SU-DHL-6 (cell line): ENCODE measurements around the gene ABCC4.

Source experiments
- H2AFZ ChIP-seq: fragments of 200-600 bp; sonication (generic); 2 replicates; pipeline ENCODE4 v1.6.1; 2014; ENCODE audit warnings: low read depth, mild to moderate bottlenecking, moderate library complexity, mixed read lengths, antibody characterized with exemption, low read length; ENCODE audit not compliant: severe bottlenecking
- H3F3A ChIP-seq: fragments of 200-600 bp; shearing (Covaris generic); 2 replicates; pipeline ENCODE4 v1.6.0; 2016; ENCODE audit warnings: antibody characterized with exemption, mild to moderate bottlenecking; ENCODE audit not compliant: insufficient read depth
- H3K27ac ChIP-seq: fragments of 200-600 bp; sonication (generic); 2 replicates; pipeline ENCODE4 v1.5.1; 2016; ENCODE audit warnings: low read depth, mild to moderate bottlenecking, low read length, moderate library complexity, mixed read lengths
- H3K27me3 ChIP-seq: fragments of 200-600 bp; sonication (generic), shearing (Covaris generic); 2 replicates; pipeline ENCODE4 v1.6.0; 2014; ENCODE audit warnings: mild to moderate bottlenecking, low read length
- H3K36me3 ChIP-seq: fragments of 200-600 bp; sonication (generic); 2 replicates; pipeline ENCODE4 v1.6.1; 2014; ENCODE audit warnings: mild to moderate bottlenecking, low read length, mixed read lengths
- H3K4me2 ChIP-seq: fragments of 300-600, 200-600 bp; shearing (Covaris generic), sonication (generic); 2 replicates; pipeline ENCODE4 v1.6.0; 2014; ENCODE audit warnings: low read length, low read depth, mild to moderate bottlenecking; ENCODE audit not compliant: poor library complexity, severe bottlenecking
- H3K4me3 ChIP-seq: fragments of 200-600 bp; sonication (generic); 2 replicates; pipeline ENCODE4 v1.5.1; 2014; ENCODE audit warnings: antibody characterized with exemption, low read length, mild to moderate bottlenecking, mixed read lengths; ENCODE audit not compliant: insufficient read depth, poor library complexity, severe bottlenecking
- H3K79me2 ChIP-seq: fragments of 200-600 bp; sonication (generic); 2 replicates; pipeline ENCODE4 v1.6.1; 2014; ENCODE audit warnings: mild to moderate bottlenecking, low read length, moderate library complexity; ENCODE audit not compliant: insufficient read depth
- H3K9ac ChIP-seq: fragments of 200-600 bp; sonication (generic); 2 replicates; pipeline ENCODE4 v1.7.0; 2014; ENCODE audit warnings: mild to moderate bottlenecking, low read length
- H3K9me2 ChIP-seq: fragments of 200-600 bp; sonication (generic); replicated peaks from 2 replicates; pipeline ENCODE4 v1.6.1; 2014; ENCODE audit warnings: low read length; ENCODE audit not compliant: insufficient read depth
- H3K9me3 ChIP-seq: fragments of 200-600 bp; sonication (generic); 2 replicates; pipeline ENCODE4 v1.6.1; 2014; ENCODE audit warnings: low read length, mixed read lengths; ENCODE audit not compliant: insufficient read depth
- H4K20me1 ChIP-seq: fragments of 200-600 bp; sonication (generic); 2 replicates; pipeline ENCODE4 v1.6.1; 2014; ENCODE audit warnings: low read depth, mild to moderate bottlenecking, antibody characterized with exemption, low read length, moderate library complexity, mixed read lengths
- EZH2phosphoT487 ChIP-seq: fragments of 200-600 bp; sonication (generic), shearing (Covaris generic); conservative IDR thresholded peaks from 2 replicates; pipeline ENCODE4 v1.6.1; 2018; ENCODE audit warnings: mild to moderate bottlenecking, antibody characterized with exemption, low read length, moderate library complexity, mixed read lengths
- TF ChIP-seq, protein P1 (sequence below): fragments of 200-600 bp; sonication (generic); IDR thresholded peaks from one replicate; pipeline ENCODE4 v1.5.1; 2017; ENCODE audit warnings: antibody characterized with exemption, mild to moderate bottlenecking, low read length, moderate library complexity; ENCODE audit not compliant: insufficient read depth, poor library complexity, severe bottlenecking

The ABCC4 gene

GRCh38 chr13:95226932-95227695 lies 74.1 kb downstream of the ABCC4 start:
- no peak overlapping the region for H3K4me2 ChIP-seq
- H3F3A ChIP-seq = no peaks in the 10 kb centered on the region
- TF ChIP-seq, protein P1, sequence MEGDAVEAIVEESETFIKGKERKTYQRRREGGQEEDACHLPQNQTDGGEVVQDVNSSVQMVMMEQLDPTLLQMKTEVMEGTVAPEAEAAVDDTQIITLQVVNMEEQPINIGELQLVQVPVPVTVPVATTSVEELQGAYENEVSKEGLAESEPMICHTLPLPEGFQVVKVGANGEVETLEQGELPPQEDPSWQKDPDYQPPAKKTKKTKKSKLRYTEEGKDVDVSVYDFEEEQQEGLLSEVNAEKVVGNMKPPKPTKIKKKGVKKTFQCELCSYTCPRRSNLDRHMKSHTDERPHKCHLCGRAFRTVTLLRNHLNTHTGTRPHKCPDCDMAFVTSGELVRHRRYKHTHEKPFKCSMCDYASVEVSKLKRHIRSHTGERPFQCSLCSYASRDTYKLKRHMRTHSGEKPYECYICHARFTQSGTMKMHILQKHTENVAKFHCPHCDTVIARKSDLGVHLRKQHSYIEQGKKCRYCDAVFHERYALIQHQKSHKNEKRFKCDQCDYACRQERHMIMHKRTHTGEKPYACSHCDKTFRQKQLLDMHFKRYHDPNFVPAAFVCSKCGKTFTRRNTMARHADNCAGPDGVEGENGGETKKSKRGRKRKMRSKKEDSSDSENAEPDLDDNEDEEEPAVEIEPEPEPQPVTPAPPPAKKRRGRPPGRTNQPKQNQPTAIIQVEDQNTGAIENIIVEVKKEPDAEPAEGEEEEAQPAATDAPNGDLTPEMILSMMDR = no peak
- TF ChIP-seq EZH2phosphoT487 = no peak

DNA sequence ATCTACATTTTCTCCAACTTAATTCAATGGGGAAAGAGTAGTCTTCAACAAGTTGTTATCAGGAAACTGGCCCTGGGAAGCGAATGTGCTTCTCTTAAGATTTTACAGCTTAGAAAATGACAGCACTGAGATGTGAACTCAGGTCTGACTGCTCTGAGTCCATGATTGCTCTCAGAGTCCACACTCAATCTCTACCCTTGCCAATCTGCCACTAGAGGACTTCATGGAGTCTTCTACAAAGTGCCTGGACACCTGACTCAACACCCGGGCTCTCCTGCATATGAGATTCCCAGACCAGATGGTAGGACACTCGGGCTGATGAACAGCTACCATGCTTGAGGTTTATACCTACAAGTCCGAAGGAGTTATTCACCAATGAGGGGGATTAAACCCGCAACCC lies 74.8 kb downstream of the ABCC4 start:
- H3K9me2 ChIP-seq = no peaks in the 10 kb centered on the region
- H3K9me3 ChIP-seq = no peaks in the 10 kb centered on the region
- no peaks in the 10 kb centered on the region for H3K79me2 ChIP-seq
- H4K20me1 ChIP-seq = no peaks in the 10 kb centered on the region
- TF ChIP-seq EZH2phosphoT487 = no peak
- TF ChIP-seq, protein P1 = no peak
- no peak overlapping the region for H3K4me3 ChIP-seq
- H3K9ac ChIP-seq = no peak overlapping the region
- H3K4me2 ChIP-seq = no peak overlapping the region
- no peaks in the 10 kb centered on the region for H3F3A ChIP-seq
- no peaks in the 10 kb centered on the region for H3K36me3 ChIP-seq
- no peak overlapping the region for H2AFZ ChIP-seq
- no peaks in the 10 kb centered on the region for H3K27me3 ChIP-seq
- H3K27ac ChIP-seq = no peak overlapping the region

More at GRCh38 chr13:95226932-95227695, 74.1 kb downstream of the ABCC4 start:
- no peaks in the 10 kb centered on the region for H3K9me3 ChIP-seq
- H3K36me3 ChIP-seq = no peaks in the 10 kb centered on the region
- H3K27me3 ChIP-seq = no peaks in the 10 kb centered on the region
- H3K9ac ChIP-seq = no peak overlapping the region
- no peaks in the 10 kb centered on the region for H4K20me1 ChIP-seq
- no peaks in the 10 kb centered on the region for H3K79me2 ChIP-seq
- H3K9me2 ChIP-seq = no peaks in the 10 kb centered on the region
- no peak overlapping the region for H2AFZ ChIP-seq
- no peak overlapping the region for H3K27ac ChIP-seq
- no peak overlapping the region for H3K4me3 ChIP-seq

GRCh38 chr13:95226050-95226449 lies 75.2 kb downstream of the ABCC4 start:
- no peaks in the 10 kb centered on the region for H3F3A ChIP-seq
- no peak overlapping the region for H3K27ac ChIP-seq
- no peaks in the 10 kb centered on the region for H3K9me3 ChIP-seq
- no peak overlapping the region for H2AFZ ChIP-seq
- no peak overlapping the region for H3K9ac ChIP-seq
- no peak for TF ChIP-seq EZH2phosphoT487
- TF ChIP-seq, protein P1 = no peak
- no peaks in the 10 kb centered on the region for H3K79me2 ChIP-seq
- no peaks in the 10 kb centered on the region for H3K36me3 ChIP-seq
- H3K4me3 ChIP-seq = no peak overlapping the region
- no peaks in the 10 kb centered on the region for H4K20me1 ChIP-seq
- no peak overlapping the region for H3K4me2 ChIP-seq
- H3K27me3 ChIP-seq = no peaks in the 10 kb centered on the region
- H3K9me2 ChIP-seq = no peaks in the 10 kb centered on the region
